Motor neuron (in vitro differentiated cells): ENCODE measurements around the gene EPS8. TPM values are rescaled to one million over a fixed set of nuclear protein-coding genes. Genes with fewer than 3 reads are reported as not detected.

Experiments
- ATAC-seq, 8 experiments: fragments of 200-7000 bp; cut with Tn5 transposase; replicated peaks in 6 of 8; 2 replicates each; pipeline ENCODE4 v1.8.0; 2021; ENCODE audit warnings: mild to moderate bottlenecking in 8 of 8, moderate library complexity in 8 of 8
- H3K27ac ChIP-seq, 2 donors: fragments of 250-450 bp; sonication (Bioruptor Pico); 2 replicates each; pipeline ENCODE4 v1.9.0; 2021; ENCODE audit warnings: antibody characterized with exemption in 2 of 2, mild to moderate bottlenecking in 2 of 2, moderate library complexity in 1 of 2
- H3K4me1 ChIP-seq, 2 donors: fragments of 250-450 bp; sonication (Bioruptor Pico); replicated peaks in 1 of 2; 2 replicates each; pipeline ENCODE4 v1.6.1; 2021; ENCODE audit warnings: antibody characterized with exemption in 2 of 2, mild to moderate bottlenecking in 2 of 2, moderate library complexity in 1 of 2
- H3K4me3 ChIP-seq, 5 donors: fragments of 250-450 bp; sonication (Bioruptor Pico); 2 replicates each; pipeline ENCODE4 v1.9.0; 2021; ENCODE audit warnings: antibody characterized with exemption in 5 of 5, mild to moderate bottlenecking in 5 of 5, moderate library complexity in 4 of 5
- WGBS, 10 experiments: fragments of 450-650 bp; shearing (Covaris generic); methylation state at CpG; one replicate each; pipeline ENCODE4 v1.0.0; 2022; 5-methylcytosine and 5-hydroxymethylcytosine counted together
- in situ Hi-C, 9 experiments: fragments of 400-800 bp; cut with MboI; loops; one replicate each; pipeline ENCODE4 v1.15.0; 2021; ENCODE audit warnings: low sequenced_read_pairs in 9 of 9, low pct_unique_long_range_greater_than_20kb in 2 of 9; ENCODE audit not compliant: unreplicated experiment in 9 of 9
- total RNA-seq, 8 experiments: library from RNA; unstranded; fragments of 300-600 nt; gene quantifications; 2 replicates each; pipeline versions ENCODE4 v1.2.3 to v1.2.4, GENCODE V29; 2022

EPS8 gene
- total RNA-seq, 8 experiments from 2014 or later, result 7.8 to 84.5 (median 16.6) TPM

DNA sequence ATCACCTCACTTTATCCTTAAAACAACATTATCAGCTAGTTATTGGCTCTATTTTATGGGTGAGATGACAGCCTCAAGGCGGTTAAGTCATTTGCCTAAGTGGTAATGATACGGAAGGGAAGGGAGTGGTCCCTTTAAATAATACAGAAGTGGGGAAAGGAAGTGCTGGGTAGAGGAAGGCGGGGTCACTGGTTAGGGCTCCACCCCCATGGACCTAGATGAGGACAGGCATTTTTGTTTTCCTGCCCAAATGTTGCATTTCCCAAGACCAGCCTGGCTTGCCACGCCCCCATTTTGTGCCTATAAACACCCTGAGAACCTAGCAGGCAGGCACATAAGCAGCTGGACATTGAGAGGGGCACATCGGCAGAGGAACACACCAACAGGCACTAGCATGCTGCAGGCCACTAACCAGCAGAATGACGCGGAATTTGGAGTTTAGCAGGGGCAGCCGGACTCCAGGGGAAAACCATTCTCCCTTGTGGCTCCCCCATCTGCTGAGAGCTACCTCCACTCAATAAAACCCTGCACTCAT, 100.9 kb downstream of the EPS8 start:
- 21 to 86% (median 60%) methylated on average over 1 to 6 of the region's 8 CpGs; no CpG with 5 or more reads in 3 of the 10 experiments for WGBS, 10 experiments
- Histone ChIP-seq H3K4me1 (peaks cover 0 to 8% of the 10 kb centered on the region in 2 donors), H3K4me3 (peak overlapping the region in 2 of 5 donors; percentile 3 to 11), H3K27ac (no peak overlapping the region)
- ATAC-seq, result peak; percentile 19 to 81 (median 60)
- in situ Hi-C loops, result no loop called here

DNA sequence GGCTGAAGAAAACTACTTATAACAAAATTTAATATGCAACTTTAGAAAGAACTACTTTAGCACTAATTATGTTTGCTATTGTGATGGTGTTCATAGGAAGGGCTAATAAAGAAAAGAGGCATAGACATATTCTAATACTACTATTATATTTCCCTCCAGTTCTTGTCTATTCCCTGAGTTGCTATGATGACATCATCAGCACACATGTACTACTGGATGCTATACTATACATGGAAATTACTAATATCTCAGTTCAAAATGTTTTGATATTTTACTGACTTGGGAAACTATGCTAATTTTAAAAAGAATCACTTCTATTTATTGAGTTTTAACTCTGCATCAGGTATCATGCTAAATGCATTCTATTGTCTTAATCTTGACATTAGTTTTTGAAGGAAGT, 101.6 kb downstream of the EPS8 start:
- H3K27ac ChIP-seq, result no peak overlapping the region
- in situ Hi-C loops, result no loop called here
- no peak overlapping the region for H3K4me3 ChIP-seq
- no peak for ATAC-seq
- peaks cover 0 to 8% of the 10 kb centered on the region in 2 donors for H3K4me1 ChIP-seq

DNA sequence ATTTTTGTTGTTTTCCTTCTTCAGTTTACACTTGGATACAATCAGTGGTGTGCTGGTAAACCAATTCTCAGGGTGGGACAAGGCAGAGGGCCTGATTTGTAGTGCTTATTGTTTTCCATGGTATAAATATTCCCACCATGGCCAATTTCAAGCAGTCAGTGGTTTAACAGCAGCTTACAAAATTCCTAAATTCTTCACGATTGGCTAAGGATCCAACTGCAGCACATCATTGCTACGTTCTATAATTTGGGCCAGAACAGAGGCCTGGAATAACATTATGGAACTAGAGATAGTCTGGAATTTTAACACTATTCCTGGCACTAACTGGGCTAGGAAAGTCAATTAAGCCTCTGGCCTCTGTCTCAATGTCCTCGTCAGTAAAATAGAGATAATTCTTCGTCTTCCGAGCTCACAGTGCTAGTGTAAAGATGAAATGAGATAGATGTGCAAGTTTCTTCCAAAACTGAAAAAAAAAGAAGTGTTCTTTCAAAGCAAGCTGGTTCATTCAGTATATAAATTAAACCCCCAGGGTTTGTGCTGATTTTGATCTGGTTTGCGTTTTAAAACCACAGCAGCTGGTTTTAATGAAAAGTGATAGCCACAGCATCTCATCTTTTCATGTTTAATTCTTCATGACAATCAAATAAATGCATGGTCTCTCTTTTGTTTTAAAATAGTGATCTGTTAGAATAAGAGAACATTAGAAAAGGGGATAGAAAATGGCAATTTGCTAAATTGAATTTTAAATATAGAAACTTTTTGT, 104.1 kb downstream of the EPS8 start:
- Histone ChIP-seq H3K4me3 (no peak overlapping the region), H3K27ac (no peak overlapping the region), H3K4me1 (peaks cover 0 to 8% of the 10 kb centered on the region in 2 donors)
- no peak for ATAC-seq
- 11 to 100% (median 91%) methylated on average over 1 to 6 of the region's 6 CpGs; no CpG with 5 or more reads in 1 of the 10 experiments for WGBS, 10 experiments
- in situ Hi-C loops, result no loop called here

DNA sequence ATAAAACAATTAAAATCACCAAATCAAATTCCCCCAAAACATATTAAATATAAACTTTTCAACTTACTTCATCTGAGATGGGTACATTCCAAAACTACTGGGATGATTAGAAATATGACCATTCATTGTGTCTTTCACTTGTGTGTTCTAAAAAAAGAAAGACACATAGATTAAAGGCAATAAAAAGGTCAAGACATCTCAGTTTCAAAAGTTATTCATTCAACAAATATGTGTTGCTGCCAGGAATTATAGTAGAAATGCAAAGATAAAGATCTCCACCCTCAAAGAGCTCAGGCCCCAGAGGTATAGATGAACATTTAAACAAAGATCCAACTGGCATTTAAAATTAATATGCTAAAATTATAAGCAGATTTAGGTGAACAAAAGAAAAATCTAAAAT, 106.4 kb downstream of the EPS8 start:
- Histone ChIP-seq H3K27ac (no peak overlapping the region), H3K4me1 (no peaks in the 10 kb centered on the region), H3K4me3 (no peak overlapping the region)
- ATAC-seq, result peak in 3 of 8 experiments; percentile 42 to 56 (median 51)
- in situ Hi-C loops, result no loop called here

DNA sequence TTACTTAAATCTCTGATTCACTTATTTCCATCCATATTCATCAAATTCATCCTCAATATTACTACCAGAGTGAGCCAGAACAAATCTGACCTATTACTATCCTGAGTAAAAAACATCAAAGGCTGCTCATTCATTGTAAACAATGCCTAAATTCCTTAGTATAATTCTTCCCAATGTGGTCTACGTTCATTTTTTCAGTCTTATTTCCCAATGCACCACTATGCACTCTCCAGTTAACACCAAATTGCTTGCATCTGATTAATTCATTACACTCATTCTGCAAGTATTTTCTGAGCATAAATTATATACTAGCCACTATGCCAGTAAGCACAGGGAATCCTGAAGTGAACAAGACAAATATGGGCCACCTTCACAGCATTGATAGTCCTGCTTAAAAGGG, 110.0 kb downstream of the EPS8 start:
- in situ Hi-C loops, result no loop called here
- no peak overlapping the region for H3K4me3 ChIP-seq
- H3K4me1 ChIP-seq, result no peaks in the 10 kb centered on the region
- no peak for ATAC-seq
- WGBS, 10 experiments, result 8 to 100% (median 60%) methylated on average over 1 of the region's 1 CpG; no CpG with 5 or more reads in 3 of the 10 experiments
- no peak overlapping the region for H3K27ac ChIP-seq

DNA sequence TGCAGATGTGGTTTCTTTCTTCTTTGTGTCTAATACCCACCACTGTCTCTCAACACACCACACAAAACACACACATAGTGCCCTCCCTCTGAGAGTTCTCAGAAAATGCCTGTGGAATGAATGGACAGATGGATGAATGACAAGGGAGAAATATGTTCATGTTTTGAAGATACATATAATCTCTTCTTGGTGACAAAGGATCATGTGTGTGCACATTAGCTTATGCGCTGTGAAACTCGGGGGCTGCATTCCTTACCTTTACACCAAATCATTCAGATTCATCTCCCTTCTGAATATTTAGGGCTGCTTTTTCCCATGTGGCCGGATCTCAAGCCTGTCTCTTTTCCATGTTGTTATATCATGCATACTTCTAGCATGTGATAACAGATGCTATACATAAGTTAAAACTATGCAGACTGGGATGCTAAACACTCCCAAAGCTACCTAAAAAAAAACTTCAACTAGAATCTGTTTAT, 111.4 kb downstream of the EPS8 start:
- Histone ChIP-seq H3K4me3 (no peak overlapping the region), H3K27ac (no peak overlapping the region), H3K4me1 (peaks cover 0 to 6% of the 10 kb centered on the region in 2 donors)
- ATAC-seq, result peak in 3 of 8 experiments; percentile 75 to 82 (median 81)
- WGBS, 10 experiments, result 27 to 100% (median 73%) methylated on average over 1 to 3 of the region's 3 CpGs; no CpG with 5 or more reads in 1 of the 10 experiments
- in situ Hi-C loops, result no loop called here

DNA sequence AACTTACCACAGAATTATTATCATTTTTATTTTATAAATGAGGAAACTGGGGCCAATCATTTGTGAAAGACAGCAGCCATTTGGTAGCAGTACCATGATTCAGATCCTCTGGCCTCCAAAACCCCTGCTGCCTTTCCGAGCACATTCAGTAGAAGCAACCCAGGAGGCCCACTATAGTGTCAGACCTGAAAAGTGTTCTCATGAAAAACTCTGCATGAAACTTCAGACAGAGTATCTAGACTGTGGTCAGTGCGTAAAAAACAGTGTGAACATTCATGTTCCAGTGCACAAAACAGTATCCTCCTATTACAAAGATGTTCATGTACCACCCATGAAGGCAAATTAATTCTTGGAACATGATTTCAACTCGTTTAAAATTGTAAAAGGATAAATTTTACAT, 112.0 kb downstream of the EPS8 start:
- Histone ChIP-seq H3K4me3 (no peak overlapping the region), H3K4me1 (peaks cover 0 to 11% of the 10 kb centered on the region in 2 donors), H3K27ac (no peak overlapping the region)
- peak in 3 of 8 experiments; percentile 42 to 66 (median 49) for ATAC-seq
- WGBS, 10 experiments, result 29 to 79% (median 60%) methylated on average over 1 to 3 of the region's 3 CpGs; no CpG with 5 or more reads in 2 of the 10 experiments
- in situ Hi-C loops, result no loop called here

DNA sequence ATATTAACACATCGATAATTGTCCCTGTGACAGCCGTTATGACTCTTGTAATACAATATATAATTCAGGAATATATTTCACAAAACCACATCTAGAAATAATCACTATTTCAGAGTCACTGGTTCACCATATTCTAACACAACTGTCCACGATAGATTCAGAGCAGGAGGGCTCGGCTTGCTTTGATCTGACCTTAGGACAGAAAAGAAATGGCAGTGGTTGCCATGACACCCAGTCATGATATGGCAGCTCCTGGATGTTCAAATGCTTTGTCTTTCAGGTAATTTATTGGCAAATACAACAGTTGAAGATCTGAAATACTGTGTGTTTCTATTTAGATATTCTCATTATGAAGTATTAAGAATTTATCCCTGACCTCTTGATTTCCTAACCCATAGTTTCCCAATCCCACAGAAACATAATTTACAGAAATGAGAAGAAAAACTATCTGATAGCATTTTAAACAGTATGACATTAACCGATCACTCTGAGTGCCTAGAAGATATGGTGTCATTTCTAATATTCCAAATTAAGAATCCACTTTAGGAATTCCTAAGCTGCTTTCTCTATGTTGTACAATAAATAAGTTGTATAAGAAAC, 116.4 kb downstream of the EPS8 start:
- ATAC-seq, result peak in 4 of 8 experiments; percentile 38 to 57 (median 50)
- WGBS, 10 experiments, result 66 to 100% (median 88%) methylated on average over 1 to 5 of the region's 5 CpGs
- peaks cover 0 to 11% of the 10 kb centered on the region in 2 donors for H3K4me1 ChIP-seq
- no peak overlapping the region for H3K4me3 ChIP-seq
- no peak overlapping the region for H3K27ac ChIP-seq
- in situ Hi-C loops, result no loop called here

DNA sequence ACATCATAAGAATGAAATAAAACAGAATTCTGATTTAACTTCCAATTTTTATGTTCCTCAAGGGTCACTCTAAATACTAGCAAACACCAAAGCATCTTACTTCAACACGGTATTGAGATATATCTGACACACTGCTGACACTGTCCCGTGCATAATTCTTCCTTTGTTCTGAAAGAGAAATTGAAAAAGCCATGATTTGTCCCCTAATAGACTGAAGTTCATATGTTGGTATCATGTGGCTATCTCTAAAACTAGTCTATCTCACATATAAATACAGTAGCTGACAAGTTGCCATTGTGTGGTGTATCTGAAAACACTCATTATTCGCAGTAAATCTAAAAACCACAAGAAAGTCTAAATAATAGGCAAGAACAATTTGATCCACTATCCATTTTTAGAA, 118.4 kb downstream of the EPS8 start:
- ATAC-seq, result no peak
- in situ Hi-C loops, result no loop called here
- Histone ChIP-seq H3K4me3 (no peak overlapping the region), H3K4me1 (peaks cover 0 to 11% of the 10 kb centered on the region in 2 donors), H3K27ac (no peak overlapping the region)
- 60 to 97% (median 81%) methylated on average over 1 to 3 of the region's 3 CpGs; no CpG with 5 or more reads in 1 of the 10 experiments for WGBS, 10 experiments

DNA sequence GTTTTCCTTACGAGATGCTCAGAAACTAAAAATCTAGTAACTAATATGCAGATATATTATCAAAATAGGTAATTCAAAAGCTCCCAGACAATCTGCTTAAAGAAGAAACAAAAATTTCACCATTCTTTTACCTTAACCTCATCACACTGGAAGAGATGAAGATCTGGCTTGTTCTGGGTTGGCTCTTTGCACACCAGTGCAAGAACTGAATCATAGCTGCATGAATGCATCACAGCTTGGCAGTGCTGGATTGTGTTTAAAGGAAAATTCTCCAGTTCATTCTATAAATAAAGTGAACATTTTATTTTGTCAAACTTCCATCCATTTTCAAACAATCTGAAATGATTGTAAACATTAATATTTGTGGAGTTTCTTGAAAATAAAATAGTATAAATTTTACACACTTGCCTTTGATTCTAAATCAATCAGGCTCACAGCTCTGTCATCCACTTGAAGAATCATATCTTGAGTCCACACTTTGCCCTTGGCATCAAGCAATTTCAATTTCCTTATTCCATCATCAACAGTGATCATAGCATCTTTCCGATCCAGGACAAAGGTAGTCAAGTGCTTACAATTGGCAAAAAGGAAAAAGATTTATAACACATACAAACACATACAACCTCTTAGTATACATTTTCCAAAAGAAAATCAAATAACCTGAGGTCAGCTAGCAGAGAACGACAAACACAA, 119.8 kb downstream of the EPS8 start:
- no peak overlapping the region for H3K4me3 ChIP-seq
- 74 to 100% (median 96%) methylated on average over 1 to 3 of the region's 3 CpGs; no CpG with 5 or more reads in 1 of the 10 experiments for WGBS, 10 experiments
- peaks cover 0 to 11% of the 10 kb centered on the region in 2 donors for H3K4me1 ChIP-seq

DNA sequence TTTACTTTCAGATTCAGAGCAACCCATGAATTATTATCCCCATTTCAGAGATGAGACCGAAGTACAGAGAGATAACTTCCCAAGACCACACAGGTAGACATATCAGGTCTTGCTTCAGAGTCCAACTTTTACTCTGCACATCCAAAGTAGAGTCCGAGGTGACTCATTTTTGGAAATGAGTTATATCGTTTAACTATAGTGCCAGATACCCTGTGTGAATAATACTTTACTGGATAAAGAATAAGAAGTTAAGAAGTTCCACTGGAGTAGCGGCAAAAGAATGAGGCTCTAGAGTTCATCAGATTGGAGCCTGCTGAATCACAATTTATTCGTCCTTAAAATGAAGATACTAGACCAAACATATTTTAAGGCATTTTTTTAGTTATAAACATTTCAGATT, 124.7 kb downstream of the EPS8 start:
- Histone ChIP-seq H3K4me3 (no peak overlapping the region), H3K4me1 (no peaks in the 10 kb centered on the region), H3K27ac (no peak overlapping the region)
- no peak for ATAC-seq
- in situ Hi-C loops, result no loop called here
- WGBS, 10 experiments, result 87 to 100% (median 96%) methylated on average over 2 to 5 of the region's 5 CpGs

More for the DNA sequence above, 119.8 kb downstream of the EPS8 start:
- H3K27ac ChIP-seq, result no peak overlapping the region
- ATAC-seq, result no peak
- in situ Hi-C loops, result no loop called here

DNA sequence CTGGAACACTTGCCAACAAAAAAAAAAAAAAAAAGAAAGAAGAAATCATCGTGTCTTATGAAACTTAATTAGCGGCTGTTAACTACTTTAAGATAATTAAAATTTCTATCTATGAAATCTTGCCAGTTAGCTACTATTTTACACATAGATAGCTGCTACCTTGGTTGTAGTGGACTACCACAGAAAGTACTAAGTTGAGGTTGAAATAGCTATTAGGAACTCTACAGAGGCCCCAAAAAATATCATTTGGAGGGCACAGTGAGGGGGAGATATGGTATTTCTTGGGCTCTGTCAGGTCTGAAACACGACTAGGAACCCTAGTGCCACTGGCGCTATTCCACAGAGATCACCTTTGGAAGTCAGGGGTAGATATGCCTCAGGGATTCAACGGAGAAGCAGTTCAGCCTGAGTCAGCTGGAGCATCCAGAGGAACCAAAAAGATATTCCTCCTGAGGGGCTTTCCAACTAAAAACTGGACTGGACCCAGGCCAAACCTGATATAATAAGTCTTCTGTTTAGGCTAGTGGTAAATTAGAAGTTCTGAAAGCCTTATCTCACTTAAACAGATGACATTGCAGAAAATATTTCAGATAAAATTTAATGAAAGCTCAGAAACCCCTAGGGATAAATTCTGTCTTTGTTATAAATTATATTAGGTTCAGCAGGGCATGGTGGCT, 126.1 kb downstream of the EPS8 start:
- H3K4me3 ChIP-seq, result no peak overlapping the region
- H3K4me1 ChIP-seq, result no peaks in the 10 kb centered on the region
- in situ Hi-C loops, result no loop called here
- ATAC-seq, result no peak
- WGBS, 10 experiments, result 67 to 90% (median 81%) methylated on average over 1 to 4 of the region's 5 CpGs
- no peak overlapping the region for H3K27ac ChIP-seq
